Activated naive CD4-positive, alpha-beta T cell treated with anti-CD3 and anti-CD28 coated beads, Interleukin-2, amount 50 U/mL, for 24 hours (primary cell): ENCODE results near the gene MAML2.
A peak's percentile ranks its signal among the peaks of the same experiment; 100 is the strongest.

Source experiments
- H3K27ac Mint-ChIP-seq: one replicate; pipeline ENCODE4 v1.8.0; 2021; ENCODE audit warnings: mild to moderate bottlenecking, mixed read lengths
- H3K27me3 Mint-ChIP-seq: one replicate; pipeline ENCODE4 v1.8.0; 2021; ENCODE audit warnings: mixed read lengths
- H3K36me3 Mint-ChIP-seq: one replicate; pipeline ENCODE4 v1.8.0; 2021; ENCODE audit warnings: mixed read lengths
- H3K4me1 Mint-ChIP-seq: one replicate; pipeline ENCODE4 v1.8.0; 2021; ENCODE audit warnings: mixed read lengths
- H3K4me3 Mint-ChIP-seq: one replicate; pipeline ENCODE4 v1.8.0; 2021; ENCODE audit warnings: mild to moderate bottlenecking, mixed read lengths
- H3K9me3 Mint-ChIP-seq: one replicate; pipeline ENCODE4 v1.8.0; 2021; ENCODE audit warnings: mixed read lengths

MAML2 gene

GRCh38 chr11:96342961-96343711, at the start of gene MAML2:
MAML2 (minus strand) TSS chr11:96343195; CDS start chr11:96341895, 1,300 bp downstream.
- Mint-ChIP-seq H3K4me1 (peaks cover 21% of the 10 kb centered on the region), H3K27me3 (no peaks in the 10 kb centered on the region), H3K27ac (peak within 1 kb of the TSS; percentile 96), H3K4me3 (peak within 1 kb of the TSS; percentile 99), H3K9me3 (no peaks in the 10 kb centered on the region), H3K36me3 (peaks cover 10% of the 10 kb centered on the region)

- Mint-ChIP-seq H3K4me3 (peak overlapping the region; percentile 97), H3K27ac (no peak overlapping the region), H3K27me3 (no peaks in the 10 kb centered on the region), H3K36me3 (peaks cover 7% of the 10 kb centered on the region), H3K4me1 (peaks cover 61% of the 10 kb centered on the region), H3K9me3 (no peaks in the 10 kb centered on the region)
Measured at GRCh38 chr11:96391698-96392307, 48.8 kb upstream of the MAML2 start.

- Mint-ChIP-seq H3K4me1 (peaks cover 75% of the 10 kb centered on the region), H3K9me3 (no peaks in the 10 kb centered on the region), H3K27ac (peak overlapping the region; percentile 89), H3K27me3 (no peaks in the 10 kb centered on the region), H3K36me3 (peaks cover 7% of the 10 kb centered on the region), H3K4me3 (peak overlapping the region; percentile 97)
Measured at GRCh38 chr11:96390488-96390792, 47.4 kb upstream of the MAML2 start.

GRCh38 chr11:96389720-96390487, 46.9 kb upstream of the MAML2 start, which contains the start of the genes CCDC82 and JRKL:
CCDC82 (minus strand) TSS chr11:96389912; CDS start chr11:96384747, 5,165 bp downstream.
JRKL (plus strand) TSS chr11:96390013; CDS start chr11:96390650, 637 bp downstream.
- Mint-ChIP-seq H3K27ac (peak within 1 kb of the TSS; percentile 89), H3K4me3 (peak within 1 kb of the TSS; percentile 97), H3K36me3 (peaks cover 7% of the 10 kb centered on the region), H3K4me1 (peaks cover 76% of the 10 kb centered on the region), H3K27me3 (no peaks in the 10 kb centered on the region), H3K9me3 (no peaks in the 10 kb centered on the region)

GRCh38 chr11:96388891-96389719, 46.1 kb upstream of the MAML2 start:
- Mint-ChIP-seq H3K9me3 (no peaks in the 10 kb centered on the region), H3K4me3 (peak overlapping the region; percentile 97), H3K4me1 (peaks cover 77% of the 10 kb centered on the region), H3K27ac (peak overlapping the region; percentile 89), H3K36me3 (peaks cover 11% of the 10 kb centered on the region), H3K27me3 (no peaks in the 10 kb centered on the region)

- peaks cover 15% of the 10 kb centered on the region for H3K36me3 Mint-ChIP-seq
- no peaks in the 10 kb centered on the region for H3K9me3 Mint-ChIP-seq
- H3K4me3 Mint-ChIP-seq: no peak overlapping the region
- H3K4me1 Mint-ChIP-seq: peaks cover 63% of the 10 kb centered on the region
- H3K27me3 Mint-ChIP-seq: no peaks in the 10 kb centered on the region
- peak overlapping the region; percentile 72 for H3K27ac Mint-ChIP-seq
Measured at GRCh38 chr11:96385187-96385586, 42.2 kb upstream of the MAML2 start.

- peak overlapping the region; percentile 97 for H3K27ac Mint-ChIP-seq
- no peaks in the 10 kb centered on the region for H3K27me3 Mint-ChIP-seq
- H3K9me3 Mint-ChIP-seq: no peaks in the 10 kb centered on the region
- peaks cover 67% of the 10 kb centered on the region for H3K4me1 Mint-ChIP-seq
- H3K4me3 Mint-ChIP-seq: peak overlapping the region; percentile 79
- peaks cover 21% of the 10 kb centered on the region for H3K36me3 Mint-ChIP-seq
Measured at GRCh38 chr11:96384156-96384555, 41.2 kb upstream of the MAML2 start.

GRCh38 chr11:96376796-96377195, 33.8 kb upstream of the MAML2 start:
- Mint-ChIP-seq H3K9me3 (no peaks in the 10 kb centered on the region), H3K4me3 (no peak overlapping the region), H3K27ac (no peak overlapping the region), H3K27me3 (no peaks in the 10 kb centered on the region), H3K36me3 (peaks cover 30% of the 10 kb centered on the region), H3K4me1 (peaks cover 11% of the 10 kb centered on the region)

- Mint-ChIP-seq H3K27ac (no peak overlapping the region), H3K4me3 (no peak overlapping the region), H3K9me3 (no peaks in the 10 kb centered on the region), H3K4me1 (no peaks in the 10 kb centered on the region), H3K36me3 (peaks cover 25% of the 10 kb centered on the region), H3K27me3 (no peaks in the 10 kb centered on the region)
Measured at GRCh38 chr11:96373826-96374225, 30.8 kb upstream of the MAML2 start.

- H3K36me3 Mint-ChIP-seq: peaks cover 16% of the 10 kb centered on the region
- no peak overlapping the region for H3K27ac Mint-ChIP-seq
- no peaks in the 10 kb centered on the region for H3K9me3 Mint-ChIP-seq
- H3K4me3 Mint-ChIP-seq: no peak overlapping the region
- no peaks in the 10 kb centered on the region for H3K27me3 Mint-ChIP-seq
- H3K4me1 Mint-ChIP-seq: peaks cover 4% of the 10 kb centered on the region
Measured at GRCh38 chr11:96367342-96367741, 24.3 kb upstream of the MAML2 start.

- Mint-ChIP-seq H3K36me3 (peaks cover 11% of the 10 kb centered on the region), H3K27ac (no peak overlapping the region), H3K9me3 (no peaks in the 10 kb centered on the region), H3K27me3 (no peaks in the 10 kb centered on the region), H3K4me3 (no peak overlapping the region), H3K4me1 (peaks cover 4% of the 10 kb centered on the region)
Measured at GRCh38 chr11:96366024-96366423, 23.0 kb upstream of the MAML2 start.

- H3K4me3 Mint-ChIP-seq: no peak overlapping the region
- H3K27ac Mint-ChIP-seq: no peak overlapping the region
- peaks cover 11% of the 10 kb centered on the region for H3K36me3 Mint-ChIP-seq
- H3K4me1 Mint-ChIP-seq: peaks cover 4% of the 10 kb centered on the region
- H3K27me3 Mint-ChIP-seq: no peaks in the 10 kb centered on the region
- H3K9me3 Mint-ChIP-seq: no peaks in the 10 kb centered on the region
Measured at GRCh38 chr11:96365493-96365892, 22.5 kb upstream of the MAML2 start.

- no peaks in the 10 kb centered on the region for H3K27me3 Mint-ChIP-seq
- H3K4me1 Mint-ChIP-seq: peaks cover 16% of the 10 kb centered on the region
- H3K4me3 Mint-ChIP-seq: no peak overlapping the region
- no peak overlapping the region for H3K27ac Mint-ChIP-seq
- peaks cover 19% of the 10 kb centered on the region for H3K36me3 Mint-ChIP-seq
- H3K9me3 Mint-ChIP-seq: no peaks in the 10 kb centered on the region
Measured at GRCh38 chr11:96361778-96362177, 18.8 kb upstream of the MAML2 start.

GRCh38 chr11:96358321-96358720, 15.3 kb upstream of the MAML2 start:
- Mint-ChIP-seq H3K36me3 (peaks cover 34% of the 10 kb centered on the region), H3K4me1 (peaks cover 26% of the 10 kb centered on the region), H3K4me3 (no peak overlapping the region), H3K27me3 (no peaks in the 10 kb centered on the region), H3K27ac (no peak overlapping the region), H3K9me3 (no peaks in the 10 kb centered on the region)

- H3K27ac Mint-ChIP-seq: peak overlapping the region; percentile 48
- peaks cover 26% of the 10 kb centered on the region for H3K4me1 Mint-ChIP-seq
- peaks cover 34% of the 10 kb centered on the region for H3K36me3 Mint-ChIP-seq
- H3K4me3 Mint-ChIP-seq: no peak overlapping the region
- no peaks in the 10 kb centered on the region for H3K9me3 Mint-ChIP-seq
- no peaks in the 10 kb centered on the region for H3K27me3 Mint-ChIP-seq
Measured at GRCh38 chr11:96357794-96358193, 14.8 kb upstream of the MAML2 start.
